Thymus (tissue), 11 donors: ENCODE data around the gene EPHB1. TPM values are rescaled to one million over a fixed set of nuclear protein-coding genes. Genes with fewer than 3 reads are reported as not detected.

Experiments
- DNase-seq, 9 donors: peaks; one replicate each; pipeline ENCODE4 v3.0.0-alpha.2; 2013; ENCODE audit warnings: low spot score in 9 of 9, low read depth in 6 of 9, missing footprints in 1 of 9
- H3K27ac ChIP-seq, 2 donors: one replicate each; pipeline ENCODE4 v1.5.1; 2013; ENCODE audit warnings: control low read depth in 1 of 2, low read depth in 1 of 2, low read length in 1 of 2, mild to moderate bottlenecking in 1 of 2, moderate library complexity in 1 of 2
- H3K27me3 ChIP-seq, 2 donors: one replicate each; pipeline ENCODE4 v1.5.1; 2013; ENCODE audit warnings: low read length in 1 of 2; ENCODE audit not compliant: control insufficient read depth in 2 of 2, insufficient read depth in 1 of 2
- H3K36me3 ChIP-seq, 2 donors: one replicate each; pipeline ENCODE4 v1.5.1; 2013; ENCODE audit warnings: low read length in 1 of 2, mild to moderate bottlenecking in 1 of 2, moderate library complexity in 1 of 2; ENCODE audit not compliant: control insufficient read depth in 2 of 2, insufficient read depth in 2 of 2
- H3K4me1 ChIP-seq, 2 donors: one replicate each; pipeline ENCODE4 v1.5.1; 2013; ENCODE audit warnings: low read length in 2 of 2; ENCODE audit not compliant: control insufficient read depth in 2 of 2, insufficient read depth in 2 of 2
- H3K4me3 ChIP-seq, 2 donors: one replicate each; pipeline ENCODE4 v1.5.1; 2013; ENCODE audit warnings: low read length in 2 of 2, control low read depth in 1 of 2, mild to moderate bottlenecking in 1 of 2
- H3K9me3 ChIP-seq, 2 donors: one replicate each; pipeline ENCODE4 v1.5.1; 2013; ENCODE audit warnings: low read length in 1 of 2, mild to moderate bottlenecking in 1 of 2; ENCODE audit not compliant: control insufficient read depth in 2 of 2, insufficient read depth in 1 of 2
- WGBS: extraction: QIAGEN DNeasy Blood & Tissue Kit; methylation state at CpG from one replicate; pipeline ENCODE4 v1.1.7; 2013; 5-methylcytosine and 5-hydroxymethylcytosine counted together
- polyA plus RNA-seq: library from polyadenylated mRNA; stranded (reverse); fragments of 200-250 nt; gene quantifications from one replicate; pipeline ENCODE4 v1.2.3, GENCODE V29; 2013
- total RNA-seq: library from RNA; stranded (reverse); fragments of 120-200 nt; gene quantifications from one replicate; pipeline ENCODE4 v1.2.4, GENCODE V29; 2013
- donor health status: healthy.

Gene EPHB1
- total and polyA plus RNA-seq, 2 donors, result 0.46 to 0.66 TPM

GRCh38 chr3:134858441-134859035, 63.5 kb downstream of the EPHB1 start:
- Histone ChIP-seq H3K36me3 (no peaks in the 10 kb centered on the region), H3K27me3 (no peaks in the 10 kb centered on the region), H3K4me1 (no peaks in the 10 kb centered on the region), H3K27ac (no peak overlapping the region), H3K4me3 (no peak overlapping the region), H3K9me3 (no peaks in the 10 kb centered on the region)
- WGBS, result 84% methylated on average over 7 of the region's 7 CpGs
- DNase-seq, result no peak

- Histone ChIP-seq H3K9me3 (no peaks in the 10 kb centered on the region), H3K27me3 (no peaks in the 10 kb centered on the region), H3K36me3 (no peaks in the 10 kb centered on the region), H3K27ac (no peak overlapping the region), H3K4me1 (no peaks in the 10 kb centered on the region), H3K4me3 (no peak overlapping the region)
- 84% methylated on average over 1 of the region's 1 CpG for WGBS
- DNase-seq, result no peak
These were observed 64.3 kb downstream of the EPHB1 start for GRCh38 chr3:134859341-134859740.

GRCh38 chr3:134860141-134860540, 65.1 kb downstream of the EPHB1 start:
- 99% methylated on average over 5 of the region's 5 CpGs for WGBS
- no peak for DNase-seq
- no peaks in the 10 kb centered on the region for H3K4me1 ChIP-seq

DNA sequence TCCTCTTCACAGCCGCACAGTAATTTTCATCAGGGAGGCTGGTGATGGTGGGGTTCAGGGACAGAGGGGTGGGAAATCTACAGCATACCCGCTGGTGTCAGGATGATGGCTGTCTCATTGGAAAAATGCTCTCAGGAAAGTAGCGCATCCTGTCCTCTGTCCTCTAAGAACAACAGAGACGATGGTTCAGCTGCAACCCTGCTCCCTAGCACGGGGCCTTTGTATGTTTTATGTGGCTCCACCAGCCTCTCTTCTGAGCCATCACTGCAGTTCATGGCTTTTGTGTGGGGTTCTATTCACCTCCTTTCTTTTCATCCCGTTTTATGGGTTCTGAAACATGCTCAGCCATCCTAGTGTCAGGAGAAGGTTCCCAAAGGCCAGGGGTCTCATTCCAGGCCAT, 68.9 kb downstream of the EPHB1 start:
- Histone ChIP-seq H3K27ac (no peak overlapping the region), H3K4me3 (no peak overlapping the region), H3K4me1 (no peaks in the 10 kb centered on the region), H3K9me3 (no peaks in the 10 kb centered on the region), H3K27me3 (no peaks in the 10 kb centered on the region), H3K36me3 (no peaks in the 10 kb centered on the region)
- 94% methylated on average over 6 of the region's 6 CpGs for whole genome bisulfite sequencing
- no peak for DNase-seq

More at GRCh38 chr3:134860141-134860540, 65.1 kb downstream of the EPHB1 start:
- no peaks in the 10 kb centered on the region for H3K27me3 ChIP-seq
- no peak overlapping the region for H3K4me3 ChIP-seq
- H3K27ac ChIP-seq, result no peak overlapping the region
- no peaks in the 10 kb centered on the region for H3K36me3 ChIP-seq
- no peaks in the 10 kb centered on the region for H3K9me3 ChIP-seq

GRCh38 chr3:134864636-134865035, 69.6 kb downstream of the EPHB1 start:
- Histone ChIP-seq H3K36me3 (no peaks in the 10 kb centered on the region), H3K4me1 (no peaks in the 10 kb centered on the region), H3K27me3 (no peaks in the 10 kb centered on the region), H3K4me3 (no peak overlapping the region), H3K27ac (no peak overlapping the region), H3K9me3 (no peaks in the 10 kb centered on the region)
- WGBS, result 54% methylated on average over 5 of the region's 5 CpGs
- no peak for DNase-seq

- Histone ChIP-seq H3K36me3 (no peaks in the 10 kb centered on the region), H3K4me3 (no peak overlapping the region), H3K4me1 (no peaks in the 10 kb centered on the region), H3K27ac (no peak overlapping the region), H3K9me3 (no peaks in the 10 kb centered on the region), H3K27me3 (no peaks in the 10 kb centered on the region)
- no peak for DNase-seq
- 96% methylated on average over 1 of the region's 1 CpG for WGBS
These were observed 72.2 kb downstream of the EPHB1 start for GRCh38 chr3:134867277-134867676.

GRCh38 chr3:134869153-134869726, 74.2 kb downstream of the EPHB1 start:
- Histone ChIP-seq H3K4me1 (no peaks in the 10 kb centered on the region), H3K4me3 (no peak overlapping the region), H3K9me3 (no peaks in the 10 kb centered on the region), H3K36me3 (no peaks in the 10 kb centered on the region), H3K27ac (no peak overlapping the region), H3K27me3 (no peaks in the 10 kb centered on the region)
- WGBS, result 93% methylated on average over 4 of the region's 4 CpGs
- DNase-seq, result no peak

DNA sequence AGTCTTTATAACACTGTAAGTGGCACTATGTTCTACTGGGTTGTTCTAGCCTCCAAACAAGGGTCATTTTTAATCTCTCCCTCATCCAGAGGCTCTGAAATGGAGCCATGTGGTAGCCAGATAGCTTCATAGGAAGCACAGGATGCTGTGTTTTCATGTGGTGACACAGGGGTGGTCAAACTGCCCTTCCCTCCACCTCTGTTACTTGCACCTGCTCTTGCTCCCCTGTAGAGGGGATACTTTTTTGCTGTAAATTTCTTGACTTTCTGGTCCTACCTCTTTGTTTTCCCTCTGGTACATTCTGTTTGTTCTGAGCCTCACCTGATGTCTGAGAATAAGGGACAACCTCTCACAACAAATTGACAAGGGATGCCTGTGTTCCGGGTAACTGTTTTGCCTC, 76.8 kb downstream of the EPHB1 start:
- H3K27me3 ChIP-seq, result no peaks in the 10 kb centered on the region
- DNase-seq, result no peak
- H3K36me3 ChIP-seq, result no peaks in the 10 kb centered on the region

DNA sequence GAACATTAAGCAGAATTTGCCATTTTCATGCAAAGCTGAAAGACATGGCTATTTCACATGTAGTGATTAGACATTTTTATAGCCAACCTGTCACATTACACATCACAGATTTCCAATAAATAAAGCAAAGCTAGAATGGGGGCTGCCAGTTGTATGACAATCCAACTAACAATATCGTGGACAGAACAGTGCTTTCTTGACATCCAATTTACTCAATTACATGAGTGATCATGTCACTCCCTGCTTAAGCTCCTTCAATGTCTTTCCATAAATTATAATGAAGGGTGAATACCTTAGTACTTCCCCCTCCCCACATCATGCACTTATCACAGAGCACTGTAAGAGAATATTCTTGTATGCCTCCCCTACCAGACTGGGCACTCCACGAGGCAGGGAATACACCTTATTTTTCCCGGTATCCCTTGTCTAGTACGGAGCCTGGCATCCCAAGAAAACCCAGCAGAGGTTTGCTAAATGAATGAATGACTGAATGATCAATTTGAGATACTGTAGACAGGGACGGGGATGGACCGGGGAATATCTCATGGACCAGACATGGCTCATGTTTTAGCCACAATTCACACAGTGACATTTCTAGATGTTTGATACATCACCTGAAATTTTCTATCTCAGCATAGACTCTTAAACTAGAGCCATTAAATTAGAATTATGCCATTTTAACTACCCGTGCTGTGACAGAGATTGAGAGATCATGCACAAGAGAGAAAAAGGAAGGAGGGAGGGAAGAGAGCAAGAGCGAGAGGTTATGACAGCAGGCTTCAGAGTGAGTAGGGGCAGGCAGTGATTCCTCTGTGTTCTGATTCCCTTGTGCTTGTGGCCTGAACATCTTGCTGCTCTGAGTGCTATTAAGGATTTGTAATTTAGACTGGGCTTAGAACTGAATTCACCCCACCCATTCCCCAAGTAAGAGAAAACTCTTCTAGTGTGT, 77.7 kb downstream of the EPHB1 start:
- Histone ChIP-seq H3K4me3 (no peak overlapping the region), H3K4me1 (no peaks in the 10 kb centered on the region), H3K9me3 (no peaks in the 10 kb centered on the region), H3K36me3 (no peaks in the 10 kb centered on the region), H3K27ac (no peak overlapping the region), H3K27me3 (no peaks in the 10 kb centered on the region)
- no peak for DNase-seq
- 97% methylated on average over 8 of the region's 8 CpGs for WGBS

More for the DNA sequence above, 76.8 kb downstream of the EPHB1 start:
- Histone ChIP-seq H3K4me1 (no peaks in the 10 kb centered on the region), H3K9me3 (no peaks in the 10 kb centered on the region), H3K27ac (no peak overlapping the region), H3K4me3 (no peak overlapping the region)
- 93% methylated on average over 1 of the region's 1 CpG for WGBS
